DMS53 treated with DMSO at 0.1 percent for 48 hours (cell line): Measurements from ENCODE around the gene NFATC2.

Experiments used
- DNase-seq: peaks from one replicate; lab custom pipeline; 2025; ENCODE audit not compliant: unreplicated experiment; lab: John Stamatoyannopoulos, UW

The NFATC2 gene

DNA sequence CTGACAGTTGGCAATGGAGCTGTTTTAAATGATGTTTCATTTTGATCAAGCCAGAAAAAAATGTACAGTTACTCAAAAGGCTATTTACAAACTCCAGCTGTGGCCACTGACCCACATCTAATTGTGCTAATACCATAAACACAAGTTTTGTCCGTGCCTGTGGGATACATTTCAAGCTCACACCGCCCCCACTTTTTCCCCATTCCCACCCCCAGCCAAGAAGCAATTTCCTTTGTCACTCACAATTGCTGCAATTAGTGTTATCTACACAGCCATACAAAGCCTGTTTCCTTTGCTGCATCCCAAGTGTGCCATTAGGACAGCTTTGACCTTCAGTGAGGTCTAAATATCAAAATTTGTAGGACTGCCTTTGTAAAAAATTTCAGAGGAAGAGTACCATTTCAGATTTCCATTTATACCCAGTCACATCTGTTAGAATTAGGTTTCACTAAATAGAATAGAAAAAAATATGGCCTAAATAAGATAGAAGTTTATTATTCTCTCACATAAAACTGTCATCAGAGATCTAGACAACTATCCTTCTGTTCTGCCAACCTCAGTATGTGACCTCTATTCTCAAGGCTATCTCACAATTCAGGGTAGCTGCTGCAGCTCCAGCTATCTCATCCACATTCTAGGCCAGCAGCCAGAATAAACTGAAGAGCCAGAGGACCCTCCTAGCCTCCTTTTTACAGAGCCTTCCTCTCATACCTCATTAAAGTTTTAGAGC, 202.6 kb downstream of the NFATC2 start:
- no peak for DNase-seq

DNA sequence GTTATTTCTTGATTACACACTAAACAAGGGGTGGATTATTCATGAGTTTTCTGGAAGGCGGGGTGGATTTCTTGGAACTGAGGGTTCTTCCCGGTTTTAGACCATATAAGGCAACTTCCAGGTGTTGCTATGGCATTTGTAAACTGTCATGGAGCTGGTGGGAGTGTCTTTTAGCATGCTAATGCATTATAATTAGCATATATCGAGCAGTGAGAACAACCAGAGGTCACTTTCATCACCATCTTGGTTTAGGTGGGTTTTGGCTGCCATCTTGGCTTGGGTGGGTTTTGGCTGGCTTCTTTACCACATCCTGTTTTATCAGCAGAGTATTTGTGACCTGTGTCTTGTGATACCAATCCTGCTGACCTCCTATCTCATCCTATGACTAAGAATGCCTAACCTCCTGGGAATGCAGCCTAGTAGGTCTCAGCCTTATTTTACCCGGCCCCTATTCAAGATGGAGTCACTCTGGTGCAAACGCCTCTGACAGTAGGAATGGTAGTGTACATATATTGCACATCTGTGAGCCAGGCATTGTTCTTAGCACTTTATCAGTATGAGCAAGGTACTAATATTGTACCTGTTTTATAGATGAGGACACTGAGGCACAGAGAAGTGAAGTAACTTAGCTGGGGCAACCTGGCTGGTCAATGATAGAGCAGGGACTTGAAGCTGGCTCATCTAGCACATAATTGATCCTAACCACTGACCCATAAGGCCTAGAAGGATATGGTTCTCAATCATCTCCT, 203.7 kb downstream of the NFATC2 start:
- no peak for DNase-seq

DNA sequence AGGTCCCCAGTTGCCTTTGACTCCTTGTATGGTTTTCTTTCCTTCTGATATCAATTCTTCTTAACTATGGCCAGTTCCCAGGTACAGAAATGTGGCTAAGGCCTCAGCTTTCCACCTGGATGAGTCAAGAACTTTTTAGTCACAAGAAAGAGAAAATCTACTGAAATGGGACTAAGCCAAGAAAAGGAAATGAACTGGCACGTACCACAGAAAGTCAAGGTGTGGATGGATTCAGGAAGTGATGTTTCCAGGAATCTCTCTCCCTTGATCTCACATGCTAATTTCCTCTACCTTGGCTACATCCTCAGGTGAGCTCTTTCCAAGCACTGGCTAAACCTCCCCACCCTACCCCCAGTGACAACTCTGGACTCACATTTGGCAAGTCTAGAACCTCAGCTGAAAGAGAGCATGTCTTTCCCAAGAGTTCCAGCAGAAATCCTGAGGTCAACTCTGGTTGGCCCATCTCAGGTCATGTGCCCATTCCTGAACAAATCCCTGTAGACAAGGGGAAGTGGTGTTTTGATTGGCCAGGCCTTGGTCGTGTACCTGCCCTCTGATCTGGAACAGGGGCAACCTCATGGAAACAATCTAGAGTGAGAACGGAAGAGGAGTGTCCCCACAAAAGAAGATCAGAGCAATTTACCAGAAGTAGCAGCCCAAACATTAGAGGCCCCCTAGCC, 205.3 kb downstream of the NFATC2 start:
- no peak for DNase-seq
